Gastrocnemius medialis (tissue), 4 donors: ENCODE results near the gene CCDC81.

ENCODE experiments used
- POLR2A ChIP-seq, 2 donors: fragments of 450-650 bp; IDR thresholded peaks; one replicate each; pipeline ENCODE4 v1.6.1; 2017; ENCODE audit warnings: antibody characterized with exemption in 2 of 2, mild to moderate bottlenecking in 2 of 2, moderate library complexity in 2 of 2
- TF ChIP-seq, protein P1 (sequence below), 5 experiments: fragments of 450-650 bp in 3 of 5; fragments of 200-600 bp in 2 of 5; sonication (generic) in 2 of 5; IDR thresholded peaks in 4 of 5; conservative IDR thresholded peaks in 1 of 5; 1 replicate in 4 of 5; 2 replicates in 1 of 5; pipeline ENCODE4 v1.5.1; 2016 to 2019; ENCODE audit warnings: antibody characterized with exemption in 5 of 5, mild to moderate bottlenecking in 3 of 5, moderate library complexity in 3 of 5

- TF ChIP-seq, protein P1, sequence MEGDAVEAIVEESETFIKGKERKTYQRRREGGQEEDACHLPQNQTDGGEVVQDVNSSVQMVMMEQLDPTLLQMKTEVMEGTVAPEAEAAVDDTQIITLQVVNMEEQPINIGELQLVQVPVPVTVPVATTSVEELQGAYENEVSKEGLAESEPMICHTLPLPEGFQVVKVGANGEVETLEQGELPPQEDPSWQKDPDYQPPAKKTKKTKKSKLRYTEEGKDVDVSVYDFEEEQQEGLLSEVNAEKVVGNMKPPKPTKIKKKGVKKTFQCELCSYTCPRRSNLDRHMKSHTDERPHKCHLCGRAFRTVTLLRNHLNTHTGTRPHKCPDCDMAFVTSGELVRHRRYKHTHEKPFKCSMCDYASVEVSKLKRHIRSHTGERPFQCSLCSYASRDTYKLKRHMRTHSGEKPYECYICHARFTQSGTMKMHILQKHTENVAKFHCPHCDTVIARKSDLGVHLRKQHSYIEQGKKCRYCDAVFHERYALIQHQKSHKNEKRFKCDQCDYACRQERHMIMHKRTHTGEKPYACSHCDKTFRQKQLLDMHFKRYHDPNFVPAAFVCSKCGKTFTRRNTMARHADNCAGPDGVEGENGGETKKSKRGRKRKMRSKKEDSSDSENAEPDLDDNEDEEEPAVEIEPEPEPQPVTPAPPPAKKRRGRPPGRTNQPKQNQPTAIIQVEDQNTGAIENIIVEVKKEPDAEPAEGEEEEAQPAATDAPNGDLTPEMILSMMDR (IDR thresholded peaks at IDR 0.05 in 4 of 5, conservative IDR thresholded peaks at IDR 0.05 in 1 of 5) = no peak
- TF ChIP-seq POLR2A (IDR thresholded peaks at IDR 0.05) = no peak
These were observed 16.0 kb upstream of the CCDC81 start for GRCh38 chr11:86358720-86359119.
